Endometrial microvascular endothelial cells (primary cell): ENCODE data around the gene TBCE. TPM values are rescaled to one million over a fixed set of nuclear protein-coding genes. Genes with fewer than 3 reads are reported as not detected.
"Not testable (repeated sequence)": the region's sequence is repeated elsewhere in the genome, so short reads cannot be mapped to it uniquely, and the experiment has no call there.

Experiments used
- in situ Hi-C: cut with HindIII; loops from 2 replicates; pipeline ENCODE4 v1.10.0; 2017; ENCODE audit warnings: low sequenced_read_pairs, low pct_unique_long_range_greater_than_20kb; ENCODE audit errors: inconsistent ontology term
- total RNA-seq: library from RNA; depleted of rRNA; stranded (reverse); fragments of >200 nt; gene quantifications from one replicate; pipeline ENCODE4 v1.2.3, GENCODE V29; 2015; ENCODE audit errors: inconsistent ontology term

Gene TBCE
- total RNA-seq, 1 donor from 2014 or later, result 50.9 TPM

DNA sequence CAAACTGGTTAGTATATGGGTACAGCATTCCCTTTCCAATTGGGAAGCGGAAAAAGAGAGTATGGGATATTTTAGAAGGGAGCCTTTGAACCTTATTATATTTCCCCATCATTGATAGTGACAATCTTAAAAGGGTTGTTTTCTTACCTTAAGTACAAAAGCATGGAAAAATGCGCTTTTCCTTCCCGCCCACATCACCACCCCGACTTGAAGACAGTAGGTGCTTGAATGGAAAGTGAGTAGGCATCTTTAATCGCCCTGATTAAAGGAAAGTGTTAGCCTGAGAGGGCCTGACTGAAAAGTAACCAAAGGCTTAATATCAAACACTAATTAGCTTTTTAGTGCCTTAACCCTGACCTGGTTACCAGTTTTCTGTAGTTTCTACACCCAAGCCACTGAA lies 23.5 kb upstream of the TBCE start:
- in situ Hi-C loops, result no loop called here

DNA sequence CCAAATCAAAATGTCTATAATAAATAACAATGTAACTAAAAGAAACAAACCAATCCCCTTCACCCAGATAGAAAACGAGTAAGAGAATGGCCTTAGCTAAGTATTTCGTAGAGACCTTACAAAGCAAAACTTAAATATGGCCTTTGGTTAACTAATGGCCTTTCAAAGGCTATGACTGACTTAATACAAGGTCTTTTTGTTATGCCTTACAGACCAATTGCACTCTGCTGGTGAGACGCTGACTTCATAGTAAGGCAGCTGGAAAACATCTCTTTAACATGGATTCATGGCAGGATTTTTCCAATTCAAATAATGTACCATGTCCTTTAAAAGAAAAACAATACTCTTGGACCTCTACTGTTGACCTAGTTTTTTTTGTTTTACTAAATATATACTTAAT lies 15.8 kb upstream of the TBCE start:
- in situ Hi-C loops, result no loop called here

DNA sequence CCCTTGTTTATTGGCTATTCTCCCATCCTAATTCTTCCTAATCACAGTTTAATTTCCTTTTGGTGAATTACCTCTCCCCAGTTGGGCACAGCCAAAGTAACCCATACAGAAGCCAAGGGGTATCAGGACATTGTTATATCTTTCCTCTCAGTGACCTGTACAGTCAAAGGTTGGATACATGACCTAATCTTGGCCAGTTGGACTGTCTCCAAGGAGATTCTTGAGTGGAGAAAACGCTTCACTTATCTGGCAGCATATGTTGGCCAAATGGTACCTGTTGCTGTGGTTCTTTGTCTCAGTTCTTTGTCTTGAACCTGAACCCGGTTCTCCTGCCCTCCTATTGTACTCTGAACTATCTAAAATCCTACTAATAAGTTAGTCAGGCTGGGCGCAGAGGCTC lies 15.3 kb upstream of the TBCE start:
- in situ Hi-C loops, result no loop called here

DNA sequence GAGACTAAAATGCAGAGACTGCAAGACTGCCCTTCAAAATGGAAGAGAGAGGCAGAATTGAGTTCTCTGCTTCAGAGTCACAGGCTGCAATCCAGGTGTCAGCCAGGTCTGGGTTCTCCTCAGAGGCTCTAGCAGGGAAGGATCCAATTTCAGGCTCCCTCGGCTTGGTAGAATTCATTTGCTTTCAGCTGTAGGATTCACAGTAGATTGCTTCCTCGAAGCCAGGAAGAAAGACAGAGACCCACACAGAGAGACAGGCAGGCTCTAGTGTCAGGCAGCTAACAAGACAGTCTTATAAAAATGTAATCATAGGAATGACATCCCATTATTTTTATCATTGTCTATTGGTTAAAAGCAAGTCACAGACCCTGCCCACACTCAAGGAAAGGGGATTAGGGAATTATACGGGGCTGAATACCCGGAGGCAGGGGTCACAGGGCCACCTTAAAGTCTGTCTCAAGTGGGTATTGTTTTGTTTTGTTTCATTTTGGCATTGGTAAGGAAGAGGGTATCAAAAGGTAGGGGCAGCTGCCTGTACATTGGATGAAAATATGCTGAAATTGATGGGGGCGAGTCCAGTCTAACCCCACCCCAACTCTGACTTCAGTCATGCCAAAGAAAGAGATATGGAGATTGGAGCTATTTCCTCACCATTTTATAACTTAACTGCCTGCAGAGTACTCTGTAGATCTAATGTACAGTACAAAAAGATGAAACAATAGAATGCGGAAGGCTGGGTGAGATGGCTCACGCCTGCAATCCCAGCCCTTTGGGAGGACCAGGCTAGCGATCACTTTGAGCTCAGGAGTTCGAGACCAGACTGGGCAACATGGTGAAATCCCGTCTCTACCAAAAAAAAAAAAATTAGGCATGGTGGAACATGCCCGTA lies 9.5 kb upstream of the TBCE start:
- in situ Hi-C loops, result no loop called here

DNA sequence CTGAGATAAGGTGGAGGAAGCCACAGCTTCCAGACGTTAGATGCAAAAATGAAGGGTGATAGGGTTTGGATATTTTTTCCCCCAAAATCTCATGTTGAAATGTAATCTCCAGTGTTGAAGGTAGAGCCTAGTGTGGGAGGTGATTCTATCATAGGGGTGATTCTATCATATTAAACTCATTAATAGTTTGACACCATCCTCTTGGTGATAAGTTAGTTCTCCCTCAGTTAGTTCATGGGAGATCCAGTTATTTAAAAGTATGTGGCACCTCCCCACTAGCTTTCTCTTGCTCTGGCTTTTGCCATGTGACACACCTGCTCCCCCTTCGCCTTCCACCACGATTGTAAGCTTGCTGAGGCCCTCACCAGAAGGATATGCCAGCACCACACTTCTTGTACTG lies 8.3 kb upstream of the TBCE start:
- in situ Hi-C loops, result no loop called here

DNA sequence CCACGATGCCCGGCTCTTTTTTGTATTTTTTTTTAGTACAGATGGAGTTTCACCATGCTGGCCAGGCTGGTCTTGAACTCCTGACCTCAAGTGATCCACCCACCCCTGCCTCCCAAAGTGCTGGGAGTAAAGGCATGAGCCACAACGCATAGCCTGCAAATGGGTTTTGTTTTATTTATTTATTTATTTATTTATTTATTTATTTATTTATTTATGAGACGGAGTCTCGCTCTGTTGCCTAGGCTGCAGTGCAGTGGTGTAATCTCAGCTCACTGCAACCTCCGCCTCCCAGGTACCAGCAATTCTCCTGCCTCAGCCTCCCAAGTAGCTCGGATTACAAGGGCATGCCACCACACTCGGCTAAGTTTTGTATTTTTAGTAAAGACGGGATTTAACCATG lies 3.0 kb upstream of the TBCE start:
- in situ Hi-C loops, result not testable (repeated sequence)

DNA sequence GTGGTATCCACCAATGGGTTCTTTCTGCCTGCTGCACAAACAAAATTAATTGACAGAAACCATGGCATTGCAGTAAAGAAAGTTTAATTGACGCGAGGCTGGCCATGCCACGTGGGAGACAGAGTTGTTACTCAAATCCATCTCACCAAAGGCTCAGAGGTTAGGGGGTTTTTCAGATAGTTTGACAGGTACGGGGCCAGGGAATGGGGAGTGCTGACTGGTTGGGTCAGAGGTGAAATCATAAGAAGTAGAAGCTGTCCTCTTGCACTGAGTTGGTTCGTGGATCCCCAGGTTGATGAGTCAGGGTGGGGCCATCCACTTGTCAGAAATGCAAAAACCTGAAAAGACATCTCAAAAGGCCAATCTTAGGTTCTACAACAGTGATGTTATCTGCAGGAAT lies 941 bp upstream of the TBCE start:
- in situ Hi-C loops, result no loop called here

DNA sequence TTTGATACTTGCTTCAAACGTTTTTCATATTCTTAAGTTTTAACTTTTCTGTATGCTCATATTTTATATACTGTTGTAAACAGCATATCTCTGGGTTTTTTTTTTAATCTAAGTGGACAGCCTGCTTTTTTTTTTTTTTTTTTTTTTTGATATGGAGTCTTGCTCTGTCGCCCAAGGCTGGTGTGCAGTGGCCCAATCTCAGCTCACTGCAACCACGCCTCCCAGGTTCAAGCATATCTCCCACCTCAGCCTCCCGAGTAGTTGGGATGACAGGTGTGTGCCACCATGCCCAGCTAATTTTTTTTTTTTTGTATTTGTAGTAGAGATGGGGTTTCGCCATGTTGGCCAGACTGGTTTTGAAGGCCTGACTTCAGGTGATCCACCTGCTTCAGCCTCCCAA lies 1.2 kb downstream of the TBCE start:
- in situ Hi-C loops, result no loop called here

DNA sequence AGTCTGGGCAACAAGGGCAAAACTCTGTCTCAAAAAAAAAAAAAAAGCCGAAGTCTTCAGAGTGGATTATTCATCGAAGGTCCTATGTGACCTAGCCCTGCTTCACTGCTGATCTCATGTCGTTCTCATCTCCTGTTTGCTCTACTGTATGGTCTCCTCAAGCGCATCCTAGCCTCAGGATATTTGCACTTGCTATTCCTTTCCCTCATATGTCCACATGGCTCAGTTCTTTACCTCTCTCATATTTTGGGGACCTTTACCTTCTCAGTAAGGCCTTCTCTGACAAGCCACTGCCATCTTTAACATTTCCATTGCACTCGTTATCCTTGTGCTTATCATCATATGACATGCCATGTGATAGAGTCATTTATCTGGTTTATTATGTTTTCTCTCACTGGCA lies 2.6 kb downstream of the TBCE start:
- in situ Hi-C loops, result no loop called here

DNA sequence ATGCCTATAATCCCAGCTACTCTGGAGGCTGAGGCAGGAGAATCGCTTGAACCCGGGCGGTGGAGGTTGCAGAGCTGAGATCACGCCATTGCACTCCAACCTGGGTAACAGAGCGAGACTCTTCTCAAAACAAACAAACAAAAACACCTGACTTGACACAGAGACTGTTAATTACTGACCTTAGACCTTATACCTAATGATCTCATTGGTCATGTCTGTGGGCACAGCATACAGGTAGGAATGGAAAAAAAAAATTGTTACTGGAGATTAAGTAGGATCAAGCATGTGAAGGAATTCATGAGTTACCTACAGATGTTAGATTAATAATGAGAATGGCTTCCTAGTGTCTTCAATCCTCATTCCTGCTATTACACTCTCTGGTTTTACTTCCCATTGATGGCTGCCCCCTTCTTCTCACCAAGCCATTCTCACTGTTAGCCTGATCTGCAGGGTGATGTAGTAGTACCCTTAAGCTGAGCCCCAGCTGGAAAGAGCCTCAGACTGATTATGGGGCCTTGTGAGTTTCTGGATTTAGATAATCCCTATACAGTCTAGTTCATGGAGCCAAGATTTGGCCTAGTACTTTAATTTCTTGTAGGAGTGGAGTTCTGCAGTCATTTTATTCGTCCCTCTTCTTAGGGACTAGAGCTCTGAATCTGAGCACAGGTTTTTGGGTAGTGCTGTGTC lies 8.8 kb downstream of the TBCE start:
- in situ Hi-C loops, result no loop called here

DNA sequence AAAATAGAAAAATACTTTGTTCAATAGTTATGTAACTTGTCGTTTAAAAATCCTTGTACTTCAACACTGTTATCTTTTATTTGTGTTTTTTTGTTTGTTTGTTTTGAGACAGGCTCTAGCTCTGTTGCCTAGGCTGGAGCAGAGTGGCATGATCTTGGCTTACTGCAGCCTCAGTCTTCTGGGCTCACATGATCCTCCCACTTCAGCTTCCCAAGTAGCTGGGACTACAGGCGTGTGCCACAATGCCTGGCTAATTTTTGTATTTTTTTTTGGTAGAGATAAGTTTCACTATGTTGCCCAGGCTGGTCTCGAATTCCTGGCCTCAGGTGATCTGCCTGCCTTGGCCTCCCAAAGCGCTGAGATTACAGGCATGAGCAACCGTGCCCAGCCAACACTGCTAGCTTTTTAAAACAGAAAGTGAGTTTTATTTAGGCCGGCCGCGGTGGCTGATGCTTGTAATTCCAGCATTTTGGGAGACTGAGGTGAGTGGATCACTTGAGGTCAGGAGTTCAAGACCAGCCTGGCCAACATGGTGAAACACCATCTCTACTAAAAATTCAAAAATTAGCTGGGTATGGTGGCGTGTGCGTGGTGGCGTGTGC lies 11.0 kb downstream of the TBCE start:
- in situ Hi-C loops, result not testable (repeated sequence)

DNA sequence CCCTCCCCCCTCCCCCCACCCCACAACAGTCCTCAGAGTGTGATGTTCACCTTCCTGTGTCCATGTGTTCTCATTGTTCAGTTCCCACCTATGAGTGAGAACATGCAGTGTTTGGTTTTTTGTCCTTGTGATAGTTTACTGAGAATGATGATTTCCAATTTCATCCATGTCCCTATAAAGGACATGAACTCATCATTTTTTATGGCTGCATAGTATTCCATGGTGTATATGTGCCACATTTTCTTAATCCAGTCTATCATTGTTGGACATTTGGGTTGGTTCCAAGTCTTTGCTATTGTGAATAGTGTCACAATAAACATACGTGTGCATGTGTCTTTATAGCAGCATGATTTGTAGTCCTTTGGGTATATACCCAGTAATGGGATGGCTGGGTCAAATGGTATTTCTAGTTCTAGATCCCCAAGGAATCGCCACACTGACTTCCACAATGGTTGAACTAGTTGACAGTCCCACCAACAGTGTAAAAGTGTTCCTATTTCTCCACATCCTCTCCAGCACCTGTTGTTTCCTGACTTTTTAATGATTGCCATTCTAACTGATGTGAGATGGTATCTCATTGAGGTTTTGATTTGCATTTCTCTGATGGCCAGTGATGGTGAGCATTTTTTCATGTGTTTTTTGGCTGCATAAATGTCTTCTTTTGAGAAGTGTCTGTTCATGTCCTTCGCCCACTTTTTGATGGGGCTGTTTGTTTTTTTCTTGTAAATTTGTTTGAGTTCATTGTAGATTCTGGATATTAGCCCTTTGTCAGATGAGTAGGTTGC lies 14.9 kb downstream of the TBCE start:
- in situ Hi-C loops, result not testable (repeated sequence)

DNA sequence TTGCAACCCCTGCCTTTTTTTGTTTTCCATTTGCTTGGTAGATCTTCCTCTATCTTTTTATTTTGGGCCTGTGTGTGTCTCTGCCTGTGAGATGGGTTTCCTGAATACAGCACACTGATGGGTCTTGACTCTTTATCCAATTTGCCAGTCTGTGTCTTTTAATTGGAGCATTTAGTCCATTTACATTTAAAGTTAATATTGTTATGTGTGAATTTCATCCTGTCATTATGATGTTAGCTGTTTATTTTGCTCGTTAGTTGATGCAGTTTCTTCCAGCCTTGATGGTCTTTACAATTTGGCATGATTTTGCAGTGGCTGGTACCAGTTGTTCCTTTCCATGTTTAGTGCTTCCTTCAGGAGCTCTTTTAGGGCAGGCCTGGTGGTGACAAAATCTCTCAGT lies 18.4 kb downstream of the TBCE start:
- in situ Hi-C loops, result not testable (repeated sequence)

DNA sequence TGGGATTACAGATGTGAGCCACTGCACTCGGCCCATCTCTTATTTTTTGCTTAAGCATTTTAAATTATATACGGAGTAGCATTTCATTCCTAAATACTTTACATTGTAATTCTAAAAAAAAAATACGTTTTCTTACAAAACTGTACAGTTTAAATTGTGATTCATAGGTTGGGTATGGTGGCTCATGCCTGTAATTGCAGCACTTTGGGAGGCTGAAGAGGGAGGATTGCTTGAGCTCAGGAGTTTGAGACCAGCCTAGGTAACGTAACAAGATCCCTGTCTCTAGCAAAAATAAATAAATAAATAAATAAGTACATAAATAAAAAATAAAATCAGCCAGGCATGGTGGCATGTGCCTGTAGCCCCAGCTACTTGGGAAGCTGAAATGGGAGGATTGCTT lies 24.6 kb downstream of the TBCE start:
- in situ Hi-C loops, result no loop called here

DNA sequence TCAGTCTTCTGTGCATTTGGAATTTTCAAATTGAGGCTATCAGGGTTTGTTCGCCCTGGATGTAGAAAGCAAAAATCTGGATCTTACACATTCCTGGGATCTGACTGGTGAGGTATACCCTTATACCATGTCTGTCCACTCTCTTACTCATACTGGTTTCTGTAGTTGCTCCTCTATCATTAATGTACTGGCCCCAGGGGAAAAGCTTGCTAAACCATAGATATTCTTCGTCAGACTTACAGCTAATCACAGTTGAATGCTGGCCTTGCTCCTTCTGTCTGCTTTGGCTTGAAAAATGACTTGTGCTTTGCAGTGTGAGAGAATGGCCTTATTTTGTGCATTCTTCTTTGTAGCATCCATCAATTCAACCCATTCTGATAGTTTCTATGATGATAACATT lies 30.5 kb downstream of the TBCE start:
- in situ Hi-C loops, result no loop called here

DNA sequence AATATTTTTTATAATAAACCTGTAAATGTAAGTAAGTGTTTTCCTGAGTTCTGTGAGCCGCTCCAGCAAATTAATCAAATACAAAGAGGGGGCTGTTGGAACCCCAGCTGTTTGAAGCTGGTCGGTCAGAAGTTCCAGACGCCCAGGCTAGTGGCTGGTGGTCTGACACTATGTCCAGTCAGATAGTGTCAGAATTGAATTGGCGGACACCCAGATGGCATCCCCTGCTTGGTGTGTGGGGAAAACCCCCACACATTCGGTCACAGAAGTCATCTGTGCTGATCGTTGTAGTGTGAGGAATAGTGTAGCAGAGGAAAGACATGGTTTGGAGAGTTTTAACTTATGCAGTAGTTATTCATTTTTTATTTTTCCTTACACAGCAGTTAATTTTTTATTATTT lies 32.4 kb downstream of the TBCE start:
- in situ Hi-C loops, result no loop called here

DNA sequence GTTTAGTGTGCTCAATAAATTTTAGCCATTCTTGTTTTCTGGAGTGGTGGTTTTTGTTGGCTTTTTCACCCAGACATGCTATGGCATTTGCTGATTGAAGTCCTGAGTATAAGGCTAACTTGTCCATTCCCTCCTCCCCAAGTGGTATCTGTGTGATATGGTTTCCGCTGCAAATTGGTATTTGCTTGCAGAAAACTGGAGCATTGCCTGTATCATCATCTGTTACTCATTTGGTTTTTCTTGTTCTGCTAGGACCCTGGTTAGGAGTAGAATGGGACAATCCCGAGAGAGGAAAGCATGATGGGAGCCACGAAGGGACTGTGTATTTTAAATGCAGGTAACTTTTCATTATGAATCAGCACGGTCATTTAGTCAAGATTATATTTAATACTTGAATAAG lies 34.0 kb downstream of the TBCE start:
- in situ Hi-C loops, result no loop called here

DNA sequence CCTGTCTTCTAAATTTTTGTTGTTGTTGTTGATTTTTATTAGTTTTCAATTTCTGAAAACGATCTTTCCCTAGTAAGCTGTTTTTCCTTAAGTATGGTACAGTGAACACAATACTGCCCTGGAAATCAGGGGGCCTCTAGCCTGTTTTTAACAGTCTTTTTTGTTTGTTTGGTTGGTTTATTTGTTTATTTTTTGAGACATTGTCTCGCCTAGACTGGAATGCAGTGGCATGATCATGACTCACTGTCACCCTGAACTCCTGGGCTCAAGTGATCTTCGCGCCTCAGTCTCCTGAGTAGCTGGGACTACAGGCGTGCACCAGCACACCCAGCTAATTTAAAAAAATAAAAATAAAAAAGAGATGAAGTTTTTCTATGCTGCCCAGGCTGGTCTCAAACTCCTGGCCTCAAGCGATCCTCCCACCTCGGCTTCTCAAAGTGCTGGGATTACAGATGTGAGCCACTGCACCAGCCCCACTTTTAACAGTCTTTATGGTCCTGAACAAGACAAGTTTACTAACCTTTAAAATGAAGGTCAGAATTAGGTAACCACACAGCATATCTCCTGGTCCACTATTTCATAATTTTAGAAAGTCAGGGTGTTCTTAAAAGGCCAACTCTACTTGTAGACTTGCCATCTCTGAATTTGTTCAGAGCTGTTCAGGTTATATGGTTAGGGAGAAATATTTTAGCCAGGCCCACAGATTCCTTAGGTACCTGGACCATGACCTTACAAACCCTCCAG lies 35.4 kb downstream of the TBCE start:
- in situ Hi-C loops, result no loop called here

DNA sequence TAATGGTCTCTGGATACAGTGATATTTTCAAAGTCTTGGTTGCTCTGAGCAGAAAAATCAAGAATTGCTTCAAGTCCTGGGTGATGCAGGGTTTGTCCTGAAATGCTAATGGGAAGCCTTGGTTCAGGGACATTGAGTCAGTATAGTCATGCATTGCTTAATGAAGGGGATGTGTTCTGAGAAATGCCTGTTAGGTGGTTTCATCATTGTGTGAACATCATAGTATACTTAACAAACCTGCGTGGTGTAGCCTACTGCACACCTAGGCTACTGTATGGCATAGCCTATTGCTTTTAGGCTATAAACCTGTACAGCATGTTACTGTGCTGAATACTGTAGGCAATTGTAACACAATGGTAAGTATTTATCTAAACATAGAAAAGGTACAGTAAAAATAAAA lies 36.4 kb downstream of the TBCE start:
- in situ Hi-C loops, result no loop called here
